Measurements from ENCODE around the gene ATP8B4. TPM values are rescaled to one million over a fixed set of nuclear protein-coding genes. Genes with fewer than 3 reads are reported as not detected.

ATP8B4 gene
- polyA plus RNA-seq, 1 donor (not counting 4 experiments of a cell fraction or from before 2014, with no cell fraction given) = 0.05 TPM

GRCh38 chr15:50017522-50017921, 101.5 kb downstream of the ATP8B4 start:
- Histone ChIP-seq H3K4me3 (ENCODE audit: control insufficient read depth in 2 of 3, extremely low read depth in 1 of 3, insufficient read depth in 2 of 3, low read depth in 1 of 3, low read length in 3 of 3) (no peak overlapping the region), H3K9ac (ENCODE audit: control insufficient read depth, extremely low read depth, insufficient read depth, low read length) (no peak overlapping the region), H3K36me3 (ENCODE audit: control insufficient read depth in 2 of 2, extremely low read depth in 1 of 2, insufficient read depth in 2 of 2, low read length in 2 of 2) (no peaks in the 10 kb centered on the region), H3K9me1 (ENCODE audit: control insufficient read depth, extremely low read depth, insufficient read depth, low read length) (no peaks in the 10 kb centered on the region), H4K20me1 (ENCODE audit: control insufficient read depth, extremely low read depth, insufficient read depth, low read length) (no peaks in the 10 kb centered on the region), H3K4me1 (ENCODE audit: control insufficient read depth, extremely low read depth, insufficient read depth, low read length) (no peaks in the 10 kb centered on the region), H3K9me3 (ENCODE audit: control insufficient read depth, low read depth, low read length) (no peaks in the 10 kb centered on the region), H3K4me2 (ENCODE audit: control insufficient read depth, extremely low read depth, insufficient read depth, low read depth, low read length) (no peak overlapping the region), H3K27me3 (ENCODE audit: control insufficient read depth, extremely low read depth, insufficient read depth, low read length) (peaks cover 4% of the 10 kb centered on the region), H3K27ac (ENCODE audit: control insufficient read depth, insufficient read depth, low read length) (no peak overlapping the region), H2AFZ (ENCODE audit: control insufficient read depth, low read length) (no peak overlapping the region), H3K79me2 (ENCODE audit: control insufficient read depth, insufficient read depth, low read length) (no peaks in the 10 kb centered on the region)
- dilution Hi-C loops (cut with MboI; ENCODE audit: extremely low pct_ligation_motif_present, low sequenced_read_pairs) = no loop called here
- no peak for FAIRE-seq
- no peak for TF ChIP-seq CTCF (optimal IDR thresholded peaks at IDR 0.05 in 1 of 3, IDR thresholded peaks at IDR 0.05 in 1 of 3, conservative IDR thresholded peaks at IDR 0.05 in 1 of 3; ENCODE audit: extremely low read depth in 1 of 3, insufficient read depth in 2 of 3, low read length in 3 of 3)
- no peak for TF ChIP-seq EZH2 (IDR thresholded peaks at IDR 0.05; ENCODE audit: low read length)
- no peak for DNase-seq (ENCODE audit: low read depth, low spot score)

GRCh38 chr15:50016951-50017350, 102.1 kb downstream of the ATP8B4 start:
- dilution Hi-C loops (cut with MboI; ENCODE audit: extremely low pct_ligation_motif_present, low sequenced_read_pairs) = no loop called here
- H3K27ac ChIP-seq (ENCODE audit: control insufficient read depth, insufficient read depth, low read length) = no peak overlapping the region
- H3K36me3 ChIP-seq (ENCODE audit: control insufficient read depth in 2 of 2, extremely low read depth in 1 of 2, insufficient read depth in 2 of 2, low read length in 2 of 2) = no peaks in the 10 kb centered on the region
- DNase-seq (ENCODE audit: low read depth, low spot score) (no peak), FAIRE-seq (no peak)
- no peaks in the 10 kb centered on the region for H3K9me3 ChIP-seq (ENCODE audit: control insufficient read depth, low read depth, low read length)
- H3K4me1 ChIP-seq (ENCODE audit: control insufficient read depth, extremely low read depth, insufficient read depth, low read length) = no peaks in the 10 kb centered on the region
- no peak overlapping the region for H3K4me2 ChIP-seq (ENCODE audit: control insufficient read depth, extremely low read depth, insufficient read depth, low read depth, low read length)
- no peak overlapping the region for H3K4me3 ChIP-seq (ENCODE audit: control insufficient read depth in 2 of 3, extremely low read depth in 1 of 3, insufficient read depth in 2 of 3, low read depth in 1 of 3, low read length in 3 of 3)
- no peak for TF ChIP-seq EZH2 (IDR thresholded peaks at IDR 0.05; ENCODE audit: low read length)
- no peak for TF ChIP-seq CTCF (optimal IDR thresholded peaks at IDR 0.05 in 1 of 3, IDR thresholded peaks at IDR 0.05 in 1 of 3, conservative IDR thresholded peaks at IDR 0.05 in 1 of 3; ENCODE audit: extremely low read depth in 1 of 3, insufficient read depth in 2 of 3, low read length in 3 of 3)
- no peaks in the 10 kb centered on the region for H3K79me2 ChIP-seq (ENCODE audit: control insufficient read depth, insufficient read depth, low read length)
- peaks cover 4% of the 10 kb centered on the region for H3K27me3 ChIP-seq (ENCODE audit: control insufficient read depth, extremely low read depth, insufficient read depth, low read length)
- H3K9ac ChIP-seq (ENCODE audit: control insufficient read depth, extremely low read depth, insufficient read depth, low read length) = no peak overlapping the region
- H2AFZ ChIP-seq (ENCODE audit: control insufficient read depth, low read length) = no peak overlapping the region
- no peaks in the 10 kb centered on the region for H3K9me1 ChIP-seq (ENCODE audit: control insufficient read depth, extremely low read depth, insufficient read depth, low read length)
- H4K20me1 ChIP-seq (ENCODE audit: control insufficient read depth, extremely low read depth, insufficient read depth, low read length) = no peaks in the 10 kb centered on the region
